Mucosa of descending colon (tissue), 3 donors: ENCODE measurements around the gene TSHZ3. TPM values are rescaled to one million over a fixed set of nuclear protein-coding genes. Genes with fewer than 3 reads are reported as not detected.

Experiments used
- ATAC-seq: fragments of 200-7000 bp; cut with Tn5 transposase; one replicate; pipeline ENCODE4 v1.9.1; 2020; ENCODE audit warnings: mild to moderate bottlenecking, moderate library complexity
- DNase-seq, 3 donors: peaks; one replicate each; pipeline ENCODE4 v3.0.0-alpha.2; 2020
- H3K36me3 ChIP-seq: fragments of 200-600 bp; one replicate; pipeline ENCODE4 v1.8.0; 2021; ENCODE audit warnings: low read depth, mild to moderate bottlenecking
- H3K4me1 ChIP-seq: fragments of 200-600 bp; one replicate; pipeline ENCODE4 v1.8.0; 2021; ENCODE audit warnings: low read depth, mild to moderate bottlenecking
- H3K4me3 ChIP-seq: fragments of 200-600 bp; one replicate; pipeline ENCODE4 v1.8.0; 2021; ENCODE audit warnings: mild to moderate bottlenecking
- H3K9me3 ChIP-seq: fragments of 200-600 bp; one replicate; pipeline ENCODE4 v1.8.0; 2021; ENCODE audit warnings: mild to moderate bottlenecking
- intact Hi-C, 2 donors: fragments of 100-400 bp; cut with DNase I in 1 of 2; cut with micrococcal nuclease in 1 of 2; formaldehyde crosslinking; loops; one replicate each; pipeline versions ENCODE4 v1.11.0 to v1.11.1; 2022; cut with DNase I, micrococcal nuclease
- total RNA-seq, 3 donors: library from RNA; stranded (reverse); fragmentation: NEBNext Ultra II Directional in 2 of 3; extraction: Animal tissue kit (Norgen Biotek cat#: 25700) in 2 of 3; gene quantifications; one replicate each; pipeline versions ENCODE4 v1.2.1 to v1.2.4, GENCODE V29; 2021 to 2023
- TF ChIP-seq, protein P1 (sequence below): fragments of 200-600 bp; IDR thresholded peaks from one replicate; pipeline ENCODE4 v1.8.0; 2022; ENCODE audit warnings: antibody characterized with exemption, mild to moderate bottlenecking
- donor health status: DM: no; HTN: no; CAD: no; lungs with moderate emphysema.
- donor health status: DM: no; HTN: no; CAD: no.
- donor health status: DM: no; HTN: yes; CAD: no.

Gene TSHZ3
- total RNA-seq, 3 donors from 2014 or later: 1.6 to 32.1 (median 5.2) TPM

DNA sequence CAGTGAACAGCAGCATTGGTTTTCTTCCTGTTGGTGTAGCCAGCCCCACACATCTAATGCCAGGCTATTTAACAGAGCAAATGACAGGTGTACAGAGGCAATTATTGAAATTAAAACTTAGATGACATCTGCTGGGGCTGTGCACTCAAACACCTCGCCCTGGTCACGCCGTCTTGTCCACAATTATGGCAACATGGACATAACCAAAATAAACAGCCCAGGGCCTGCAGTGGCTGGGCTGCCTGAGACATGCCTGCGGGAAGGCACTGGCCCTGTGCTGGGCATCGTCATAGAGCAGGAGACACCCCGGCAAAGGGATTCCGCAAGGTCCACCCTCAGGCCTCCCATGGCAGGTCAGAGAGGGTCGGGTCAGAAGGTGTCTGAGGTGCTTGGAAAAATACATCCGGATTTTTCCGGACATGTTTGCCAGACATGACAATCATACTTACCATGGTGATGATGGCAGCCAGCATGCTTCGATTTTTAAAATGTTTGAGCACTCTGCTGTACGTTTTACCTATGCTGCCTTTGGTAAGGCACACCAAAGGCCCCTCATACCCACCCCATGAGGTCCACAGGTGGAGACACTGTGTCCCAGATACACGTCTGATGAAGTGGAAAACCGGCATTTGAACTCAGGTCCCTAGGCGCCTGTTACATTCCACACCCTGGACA is 47.8 kb downstream of the TSHZ3 start:
- intact Hi-C loops: no loop called here
- H3K4me1 ChIP-seq: no peaks in the 10 kb centered on the region
- DNase-seq: no peak
- H3K4me3 ChIP-seq: no peak overlapping the region
- no peaks in the 10 kb centered on the region for H3K9me3 ChIP-seq
- no peak for ATAC-seq
- TF ChIP-seq, protein P1, sequence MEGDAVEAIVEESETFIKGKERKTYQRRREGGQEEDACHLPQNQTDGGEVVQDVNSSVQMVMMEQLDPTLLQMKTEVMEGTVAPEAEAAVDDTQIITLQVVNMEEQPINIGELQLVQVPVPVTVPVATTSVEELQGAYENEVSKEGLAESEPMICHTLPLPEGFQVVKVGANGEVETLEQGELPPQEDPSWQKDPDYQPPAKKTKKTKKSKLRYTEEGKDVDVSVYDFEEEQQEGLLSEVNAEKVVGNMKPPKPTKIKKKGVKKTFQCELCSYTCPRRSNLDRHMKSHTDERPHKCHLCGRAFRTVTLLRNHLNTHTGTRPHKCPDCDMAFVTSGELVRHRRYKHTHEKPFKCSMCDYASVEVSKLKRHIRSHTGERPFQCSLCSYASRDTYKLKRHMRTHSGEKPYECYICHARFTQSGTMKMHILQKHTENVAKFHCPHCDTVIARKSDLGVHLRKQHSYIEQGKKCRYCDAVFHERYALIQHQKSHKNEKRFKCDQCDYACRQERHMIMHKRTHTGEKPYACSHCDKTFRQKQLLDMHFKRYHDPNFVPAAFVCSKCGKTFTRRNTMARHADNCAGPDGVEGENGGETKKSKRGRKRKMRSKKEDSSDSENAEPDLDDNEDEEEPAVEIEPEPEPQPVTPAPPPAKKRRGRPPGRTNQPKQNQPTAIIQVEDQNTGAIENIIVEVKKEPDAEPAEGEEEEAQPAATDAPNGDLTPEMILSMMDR: no peak
- H3K36me3 ChIP-seq: no peaks in the 10 kb centered on the region

DNA sequence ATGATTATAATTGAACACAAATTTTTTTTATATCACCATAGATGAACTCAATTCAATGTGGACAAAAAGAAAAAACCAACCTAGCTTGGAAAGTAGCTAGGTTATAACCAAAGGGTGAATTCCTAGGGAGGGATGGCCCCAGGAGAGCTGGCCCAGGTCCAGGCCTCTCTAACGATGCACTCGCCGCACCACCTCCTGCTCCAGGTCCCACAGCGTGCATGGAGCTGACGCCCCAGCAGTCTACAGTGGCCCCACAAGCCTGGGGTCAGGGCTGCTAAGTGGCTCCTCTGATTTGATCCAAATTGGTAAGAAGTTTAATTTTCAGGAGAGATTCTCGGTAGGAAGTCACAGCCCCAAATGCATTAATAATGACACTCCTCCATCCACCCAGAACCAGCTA is 48.8 kb downstream of the TSHZ3 start:
- TF ChIP-seq, protein P1: no peak

DNA sequence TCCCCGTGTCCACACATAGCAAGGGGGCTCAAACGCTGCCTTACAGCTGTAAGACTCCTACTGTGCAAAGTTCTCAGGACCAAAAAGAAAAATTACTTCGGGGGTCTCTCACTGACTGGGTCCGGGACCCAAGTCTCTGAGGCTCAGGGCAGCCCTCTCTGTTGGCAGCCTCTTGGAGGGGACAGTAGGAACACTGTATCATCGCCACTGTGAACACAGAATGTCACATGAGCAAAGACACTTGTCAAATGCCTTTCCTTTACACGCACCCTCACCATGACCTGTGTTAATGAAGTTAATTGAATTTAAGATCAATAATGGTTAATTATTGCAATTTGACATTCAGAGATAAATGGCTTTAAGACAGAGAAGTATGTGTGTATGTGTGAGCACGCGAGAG is 49.6 kb downstream of the TSHZ3 start:
- Histone ChIP-seq H3K4me1 (no peaks in the 10 kb centered on the region), H3K9me3 (no peaks in the 10 kb centered on the region), H3K4me3 (no peak overlapping the region), H3K36me3 (no peaks in the 10 kb centered on the region)
- intact Hi-C loops: no loop called here
- TF ChIP-seq, protein P1: no peak
- no peak for DNase-seq
- no peak for ATAC-seq

More for the DNA sequence above, 48.8 kb downstream of the TSHZ3 start:
- Histone ChIP-seq H3K4me3 (no peak overlapping the region), H3K36me3 (no peaks in the 10 kb centered on the region), H3K4me1 (no peaks in the 10 kb centered on the region), H3K9me3 (no peaks in the 10 kb centered on the region)
- DNase-seq: no peak
- intact Hi-C loops: no loop called here
- no peak for ATAC-seq

DNA sequence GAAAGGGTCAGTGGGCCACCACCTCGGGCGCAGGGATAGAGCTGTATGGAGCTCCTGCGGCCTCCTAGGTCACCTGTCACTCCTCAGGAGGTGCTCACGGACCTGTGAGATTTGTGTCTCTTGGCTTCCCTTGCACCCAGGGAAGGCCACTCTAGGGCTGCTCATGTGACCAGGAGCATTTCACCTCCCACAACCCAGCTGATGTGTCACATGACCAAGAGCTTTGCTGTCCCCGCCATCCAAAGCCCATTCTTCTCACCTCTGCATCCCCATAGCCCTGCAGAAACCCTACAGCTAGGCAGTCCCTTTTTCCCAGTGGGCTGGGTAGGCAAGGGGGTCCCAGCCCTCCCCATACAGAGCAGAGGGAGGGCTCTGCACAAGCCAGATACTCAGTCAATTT is 51.2 kb downstream of the TSHZ3 start:
- Histone ChIP-seq H3K4me3 (no peak overlapping the region), H3K36me3 (no peaks in the 10 kb centered on the region), H3K9me3 (no peaks in the 10 kb centered on the region), H3K4me1 (no peaks in the 10 kb centered on the region)
- ATAC-seq: no peak
- DNase-seq: no peak
- intact Hi-C loops: no loop called here
- TF ChIP-seq, protein P1: no peak

DNA sequence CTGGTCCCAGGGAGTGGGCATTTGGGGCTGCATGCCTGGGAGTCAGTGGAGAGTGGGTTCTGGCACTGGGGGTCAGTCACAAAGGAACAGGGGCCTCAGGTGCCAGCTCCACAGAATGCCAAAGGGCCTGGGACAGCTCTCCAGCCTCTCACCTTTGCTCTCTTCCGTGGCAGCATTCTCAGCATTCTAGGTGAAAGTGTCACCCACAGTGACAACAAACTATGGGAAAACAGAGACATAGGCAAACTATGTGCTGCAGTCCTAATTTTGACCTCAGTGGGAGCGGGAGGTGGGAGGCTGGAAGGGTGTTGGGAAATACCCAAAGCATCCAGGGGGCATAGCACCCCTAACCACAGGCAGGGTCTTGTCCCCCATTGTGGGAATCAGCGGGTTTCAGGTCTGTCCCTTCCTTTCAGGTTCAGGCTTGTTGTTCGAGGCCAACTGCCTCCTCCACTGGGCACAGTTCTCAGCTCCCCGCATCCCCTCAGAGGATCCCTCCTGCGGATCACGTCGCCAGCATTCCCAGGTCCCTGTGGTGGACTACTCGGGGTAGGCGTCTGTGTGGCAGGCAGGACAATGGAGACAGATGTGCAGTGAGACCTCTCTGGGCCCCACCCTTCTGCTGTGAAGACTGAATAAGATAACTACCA is 52.4 kb downstream of the TSHZ3 start:
- DNase-seq: no peak
- intact Hi-C loops: no loop called here
- H3K9me3 ChIP-seq: no peaks in the 10 kb centered on the region
- TF ChIP-seq, protein P1: no peak
- H3K36me3 ChIP-seq: no peaks in the 10 kb centered on the region
- H3K4me3 ChIP-seq: no peak overlapping the region
- H3K4me1 ChIP-seq: no peaks in the 10 kb centered on the region
- no peak for ATAC-seq
